ENCODE results near the gene CYSTM1. TPM values are rescaled to one million over a fixed set of nuclear protein-coding genes. Genes with fewer than 3 reads are reported as not detected.

Gene CYSTM1
- total and polyA plus RNA-seq, 2 of the 8 experiments (the other 6 are each of a cell fraction or from before 2014, with no cell fraction given): 25.0 to 47.8 TPM

DNA sequence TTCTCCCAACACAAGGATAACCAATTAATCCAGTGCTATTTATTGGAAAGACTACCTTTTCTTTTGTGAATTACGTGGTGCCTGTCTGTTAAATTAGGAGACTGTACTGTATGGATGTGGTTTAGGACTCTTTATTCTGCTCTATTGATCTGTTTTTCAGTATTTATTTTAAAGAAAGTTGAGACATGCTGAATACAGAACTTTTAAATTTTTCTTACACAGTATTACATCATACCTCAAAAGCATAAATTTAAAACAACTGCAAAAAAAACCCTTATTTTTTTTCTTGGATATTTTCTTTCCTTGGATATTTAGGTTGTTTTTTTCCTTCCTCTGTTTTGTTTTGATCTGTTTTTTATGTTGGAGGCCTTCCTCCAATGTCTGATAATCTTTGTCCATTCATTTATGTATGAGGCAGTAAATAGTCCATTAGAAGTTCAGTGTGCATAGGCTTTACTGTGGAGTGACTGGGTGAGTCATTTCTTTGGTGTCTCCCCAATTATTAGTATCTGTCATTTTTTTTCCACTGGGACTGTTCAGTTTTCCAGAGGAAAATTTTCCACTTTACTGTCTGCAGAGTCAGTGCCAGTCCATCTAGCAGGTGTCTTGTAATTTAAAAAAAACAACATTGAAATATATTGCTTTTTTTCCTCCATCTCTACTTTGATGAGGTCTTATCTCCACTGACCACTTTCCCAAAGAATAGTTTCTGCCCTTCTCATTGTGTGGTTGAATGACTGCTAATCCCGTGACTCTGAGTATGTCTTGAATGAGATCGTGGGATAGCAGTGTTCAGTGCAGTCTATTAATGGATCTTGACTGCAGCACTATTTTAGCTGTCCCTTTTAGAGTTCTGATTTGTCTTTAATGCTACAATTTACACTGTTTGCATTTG lies 15.2 kb downstream of the CYSTM1 start:
- no peaks in the 10 kb centered on the region for H3K79me2 ChIP-seq (ENCODE audit: control insufficient read depth in 1 of 2, insufficient read depth in 2 of 2, low read length in 2 of 2)
- H4K91ac ChIP-seq (replicated peaks; ENCODE audit: insufficient read length, low read length): no peak overlapping the region
- no peaks in the 10 kb centered on the region for H3K9me3 ChIP-seq (ENCODE audit: insufficient read depth in 2 of 2, low read depth in 1 of 2, low read length in 1 of 2)
- H3K27me3 ChIP-seq (replicated peaks in 1 of 4; ENCODE audit: control insufficient read depth in 3 of 4, extremely low read depth in 1 of 4, insufficient read depth in 3 of 4, low read length in 3 of 4): no peaks in the 10 kb centered on the region
- no peak overlapping the region for H3K4me2 ChIP-seq (ENCODE audit: insufficient read depth in 1 of 2, low read depth in 2 of 2, low read length in 2 of 2)
- H3K18ac ChIP-seq (ENCODE audit: extremely low read depth, low read length): no peak overlapping the region
- no peak overlapping the region for H3K56ac ChIP-seq (replicated peaks; ENCODE audit: insufficient read length, low read depth, low read length)
- H2BK20ac ChIP-seq (ENCODE audit: low read length): no peak overlapping the region
- H3K9ac ChIP-seq (replicated peaks in 1 of 4; ENCODE audit: extremely low read depth in 1 of 4, low read depth in 3 of 4, low read length in 3 of 4): no peak overlapping the region
- H4K20me1 ChIP-seq (replicated peaks in 1 of 2; ENCODE audit: control insufficient read depth in 1 of 2, insufficient read depth in 2 of 2, low read length in 2 of 2): no peaks in the 10 kb centered on the region
- no peak overlapping the region for H2BK5ac ChIP-seq (ENCODE audit: low read depth, low read length)
- H3K4ac ChIP-seq (replicated peaks; ENCODE audit: insufficient read length, low read depth, low read length): no peak overlapping the region
- FAIRE-seq (no peak), DNase-seq (ENCODE audit: low read depth in 1 of 2, low spot score in 2 of 2) (no peak)
- no peak overlapping the region for H3K14ac ChIP-seq (ENCODE audit: insufficient read length)
- no peak overlapping the region for H2BK15ac ChIP-seq (ENCODE audit: low read length)
- no peak overlapping the region for H3K27ac ChIP-seq (ENCODE audit: low read depth, low read length)
- CTCF ChIA-PET (ENCODE audit: partially characterized antibody): interaction anchor here (0.8 to 3.3 kb wide), 6 partner anchors 14 to 183 kb away, joined by 3 to 15 read pairs (median 3); no protein-coding TSS in a partner anchor
- H3K79me1 ChIP-seq (ENCODE audit: low read depth, low read length): peaks cover 4% of the 10 kb centered on the region; the same call in 1 of the 2 replicates
- no peak overlapping the region for H4K8ac ChIP-seq (ENCODE audit: extremely low read depth, insufficient read depth, low read length)
- H3K4me1 ChIP-seq (replicated peaks in 1 of 4; ENCODE audit: control insufficient read depth in 3 of 4, insufficient read depth in 4 of 4, low read length in 3 of 4): peaks cover 0 to 9% (median 2%) of the 10 kb centered on the region in 4 experiments; a peak in 2 of 7 replicates
- H2AFZ ChIP-seq (ENCODE audit: low read length): no peak overlapping the region
- no peak overlapping the region for H3K23ac ChIP-seq (ENCODE audit: insufficient read length)
- no peak overlapping the region for H2AK5ac ChIP-seq (ENCODE audit: low read depth, low read length)
- WGBS, 2 experiments (ENCODE audit: extremely low coverage in 1 of 2, insufficient coverage in 1 of 2, insufficient read length in 1 of 2, insufficient replicate concordance in 2 of 2, low coverage in 1 of 2, low lambda C conversion rate in 2 of 2, missing lambda C conversion rate in 1 of 2): 88% methylated on average over 3 of the region's 3 CpGs; no CpG with 5 or more reads in 1 of the 2 experiments
- POLR2A ChIA-PET (ENCODE audit: partially characterized antibody): interaction anchor here (0.7 to 1.4 kb wide), 3 partner anchors 16 to 33 kb away, joined by 3 to 5 read pairs (median 4); no protein-coding TSS in a partner anchor
- no peak overlapping the region for H2BK120ac ChIP-seq (replicated peaks; ENCODE audit: low read depth, low read length)
- H4K5ac ChIP-seq (ENCODE audit: insufficient read length, low read depth, low read length): no peak overlapping the region
- TF ChIP-seq EGR1 (IDR thresholded peaks at IDR 0.05; ENCODE audit: borderline replicate concordance, low read depth, low read length): no peak
- TF ChIP-seq, protein P1, sequence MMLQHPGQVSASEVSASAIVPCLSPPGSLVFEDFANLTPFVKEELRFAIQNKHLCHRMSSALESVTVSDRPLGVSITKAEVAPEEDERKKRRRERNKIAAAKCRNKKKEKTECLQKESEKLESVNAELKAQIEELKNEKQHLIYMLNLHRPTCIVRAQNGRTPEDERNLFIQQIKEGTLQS (IDR thresholded peaks at IDR 0.05; ENCODE audit: insufficient read depth, low read depth, low read length): no peak
- no peak overlapping the region for H3K4me3 ChIP-seq (ENCODE audit: extremely low read depth in 1 of 4, insufficient read depth in 2 of 4, low read depth in 3 of 4, low read length in 4 of 4)
- H2BK12ac ChIP-seq (ENCODE audit: low read depth, low read length): no peak overlapping the region
- no peaks in the 10 kb centered on the region for H3K23me2 ChIP-seq (ENCODE audit: low read depth, low read length)
- H3K36me3 ChIP-seq (ENCODE audit: control insufficient read depth in 2 of 4, insufficient read depth in 4 of 4, low read length in 3 of 4): no peaks in the 10 kb centered on the region

Measured in H1 (cell line).